ENCODE data around the gene NELFB. TPM values are rescaled to one million over a fixed set of nuclear protein-coding genes. Genes with fewer than 3 reads are reported as not detected.

Gene NELFB
- polyA plus RNA-seq, 3 donors: 17.3 to 44.2 (median 18.8) TPM

GRCh38 chr9:137223078-137223970 is 31.8 kb upstream of the NELFB start:
- peak overlapping the region; percentile 70 to 92 (median 73) for H3K4me3 ChIP-seq (replicated peaks in 1 of 3; ENCODE audit: low read depth in 2 of 3, low read length in 3 of 3)
- peaks cover 25% of the 10 kb centered on the region for H3K4me1 Mint-ChIP-seq
- no peaks in the 10 kb centered on the region for H4K20me1 ChIP-seq (ENCODE audit: insufficient read depth, low read length)
- H3K27me3 Mint-ChIP-seq (ENCODE audit: low read depth in 3 of 3): peaks cover 8 to 33% (median 13%) of the 10 kb centered on the region in 3 donors
- peaks cover 33 to 44% of the 10 kb centered on the region in 2 donors for H3K4me1 ChIP-seq (ENCODE audit: control insufficient read depth in 1 of 2, insufficient read depth in 2 of 2, low read length in 2 of 2)
- H3K36me3 Mint-ChIP-seq: no peaks in the 10 kb centered on the region
- peak overlapping the region; percentile 49 to 90 for H3K27ac ChIP-seq (ENCODE audit: low read depth in 1 of 2, low read length in 2 of 2)
- H3K27me3 ChIP-seq (ENCODE audit: control insufficient read depth in 2 of 2, insufficient read depth in 2 of 2, low read length in 2 of 2): peaks cover 0 to 22% of the 10 kb centered on the region in 2 donors
- peak overlapping the region; percentile 68 to 90 (median 82) for H3K27ac Mint-ChIP-seq
- peak overlapping the region; percentile 100 for H3K4me2 ChIP-seq (replicated peaks; ENCODE audit: extremely low read depth, low read length, poor library complexity, severe bottlenecking)
- DNase-seq: peak; percentile 98 to 99 (median 99)
- TF ChIP-seq CTCF (IDR thresholded peaks at IDR 0.05): no peak
- WGBS (ENCODE audit: insufficient coverage): under 1% methylated on average over 60 of the region's 63 CpGs
- peaks cover 0 to 2% (median 0%) of the 10 kb centered on the region in 7 donors for H3K9me3 Mint-ChIP-seq
- peak overlapping the region; percentile 91 for H3K9ac ChIP-seq (ENCODE audit: insufficient read depth, low read length, poor library complexity, severe bottlenecking)
- no peaks in the 10 kb centered on the region for H3K36me3 ChIP-seq (replicated peaks in 1 of 2; ENCODE audit: control insufficient read depth in 1 of 2, insufficient read depth in 2 of 2, low read length in 2 of 2)
- H3K79me2 ChIP-seq (ENCODE audit: insufficient read depth, low read length): no peaks in the 10 kb centered on the region
- peak overlapping the region; percentile 90 to 93 for H3K4me3 Mint-ChIP-seq
- H3K9me3 ChIP-seq (replicated peaks in 1 of 2; ENCODE audit: control insufficient read depth in 1 of 2, insufficient read depth in 1 of 2, low read length in 2 of 2): no peaks in the 10 kb centered on the region
- intact Hi-C loops (cut with micrococcal nuclease): loop anchor here (1.0 to 5.0 kb wide), 5 partner anchors 18 to 96 kb away; partner anchors contain the start of genes TPRN (in 2 of the 2), ANAPC2 (in 1 of the 2), NDOR1 (in 1 of the 2) and SSNA1 (in 1 of the 2)
- peak overlapping the region; percentile 99 for H2AFZ ChIP-seq (ENCODE audit: insufficient read depth, low read depth, low read length, poor library complexity, severe bottlenecking)

- H3K79me2 ChIP-seq (ENCODE audit: insufficient read depth, low read length): no peaks in the 10 kb centered on the region
- no peaks in the 10 kb centered on the region for H4K20me1 ChIP-seq (ENCODE audit: insufficient read depth, low read length)
- H3K9me3 Mint-ChIP-seq: peaks cover 0 to 2% (median 0%) of the 10 kb centered on the region in 7 donors
- peak within 1 kb of the TSS in 3 of 7 donors; percentile 68 to 77 (median 75) for H3K27ac Mint-ChIP-seq
- H3K4me1 ChIP-seq (ENCODE audit: control insufficient read depth in 1 of 2, insufficient read depth in 2 of 2, low read length in 2 of 2): peaks cover 29 to 35% of the 10 kb centered on the region in 2 donors
- 59% methylated on average over 19 of the region's 23 CpGs for WGBS (ENCODE audit: insufficient coverage)
- peak within 1 kb of the TSS; percentile 99 for H2AFZ ChIP-seq (ENCODE audit: insufficient read depth, low read depth, low read length, poor library complexity, severe bottlenecking)
- peaks cover 7 to 46% (median 13%) of the 10 kb centered on the region in 3 donors for H3K27me3 Mint-ChIP-seq (ENCODE audit: low read depth in 3 of 3)
- peak within 1 kb of the TSS; percentile 79 to 90 for H3K4me3 Mint-ChIP-seq
- H3K36me3 Mint-ChIP-seq: no peaks in the 10 kb centered on the region
- H3K4me3 ChIP-seq (replicated peaks in 1 of 3; ENCODE audit: low read depth in 2 of 3, low read length in 3 of 3): peak within 1 kb of the TSS; percentile 70 to 92 (median 73)
- peak within 1 kb of the TSS; percentile 91 for H3K9ac ChIP-seq (ENCODE audit: insufficient read depth, low read length, poor library complexity, severe bottlenecking)
- intact Hi-C loops (cut with micrococcal nuclease): loop anchor here (1.0 to 5.0 kb wide), 3 partner anchors 36 to 108 kb away; no protein-coding TSS in a partner anchor
- H3K4me1 Mint-ChIP-seq: peaks cover 20% of the 10 kb centered on the region
- TF ChIP-seq CTCF (IDR thresholded peaks at IDR 0.05): no peak
- H3K36me3 ChIP-seq (replicated peaks in 1 of 2; ENCODE audit: control insufficient read depth in 1 of 2, insufficient read depth in 2 of 2, low read length in 2 of 2): no peaks in the 10 kb centered on the region
- peaks cover 0 to 23% of the 10 kb centered on the region in 2 donors for H3K27me3 ChIP-seq (ENCODE audit: control insufficient read depth in 2 of 2, insufficient read depth in 2 of 2, low read length in 2 of 2)
- peak within 1 kb of the TSS; percentile 100 for H3K4me2 ChIP-seq (replicated peaks; ENCODE audit: extremely low read depth, low read length, poor library complexity, severe bottlenecking)
- H3K9me3 ChIP-seq (replicated peaks in 1 of 2; ENCODE audit: control insufficient read depth in 1 of 2, insufficient read depth in 1 of 2, low read length in 2 of 2): no peaks in the 10 kb centered on the region
- H3K27ac ChIP-seq (ENCODE audit: low read depth in 1 of 2, low read length in 2 of 2): peak within 1 kb of the TSS; percentile 49 to 90
- peak in 1 of 3 donors; percentile 62 for DNase-seq
Measured at GRCh38 chr9:137224830-137225694, 30.1 kb upstream of the NELFB start, which contains the start of gene CYSRT1. Gene CYSRT1, plus strand, starts transcription at chr9:137225174. Its CDS starts 448 bp downstream, at chr9:137225622.
